Colonic mucosa (tissue), 4 donors: Measurements from ENCODE around the gene FGF23. TPM values are rescaled to one million over a fixed set of nuclear protein-coding genes. Genes with fewer than 3 reads are reported as not detected.

Experiments used
- DNase-seq: peaks from one replicate; pipeline ENCODE4 v3.0.0-alpha.2; 2020
- H3K27ac ChIP-seq: fragments of 200-600 bp; one replicate; pipeline ENCODE4 v1.8.0; 2021
- H3K27me3 ChIP-seq: fragments of 200-600 bp; one replicate; pipeline ENCODE4 v1.8.0; 2021
- H3K36me3 ChIP-seq: fragments of 200-600 bp; one replicate; pipeline ENCODE4 v1.8.0; 2021
- H3K4me1 ChIP-seq: fragments of 200-600 bp; one replicate; pipeline ENCODE4 v1.8.0; 2021; ENCODE audit warnings: mild to moderate bottlenecking
- H3K4me3 ChIP-seq: fragments of 200-600 bp; one replicate; pipeline ENCODE4 v1.8.0; 2021
- H3K9ac ChIP-seq, 2 donors: one replicate each; pipeline ENCODE4 v1.7.0; 2013; ENCODE audit warnings: control low read depth in 2 of 2, low read depth in 2 of 2, low read length in 2 of 2
- H3K9me3 ChIP-seq: fragments of 200-600 bp; one replicate; pipeline ENCODE4 v1.8.0; 2021
- intact Hi-C: fragments of 100-400 bp; cut with DNase I; formaldehyde crosslinking; loops from one replicate; pipeline ENCODE4 v1.14.1; 2022
- total RNA-seq, 2 donors: library from RNA; stranded (reverse); fragmentation: NEBNext Ultra II Directional in 1 of 2; extraction: Animal tissue kit (Norgen Biotek cat#: 25700) in 1 of 2; gene quantifications; one replicate each; pipeline ENCODE4 v1.2.1, GENCODE V29; 2021
- TF ChIP-seq, protein P1 (sequence below): fragments of 200-600 bp; IDR thresholded peaks from one replicate; pipeline ENCODE4 v1.8.0; 2022; ENCODE audit warnings: antibody characterized with exemption, mild to moderate bottlenecking
- donor health status: healthy.
- donor health status: DM: no; HTN: no; CAD: no.
- donor health status: DM: no; HTN: no; CAD: no.

The FGF23 gene
- total RNA-seq, 2 donors from 2014 or later = not detected

DNA sequence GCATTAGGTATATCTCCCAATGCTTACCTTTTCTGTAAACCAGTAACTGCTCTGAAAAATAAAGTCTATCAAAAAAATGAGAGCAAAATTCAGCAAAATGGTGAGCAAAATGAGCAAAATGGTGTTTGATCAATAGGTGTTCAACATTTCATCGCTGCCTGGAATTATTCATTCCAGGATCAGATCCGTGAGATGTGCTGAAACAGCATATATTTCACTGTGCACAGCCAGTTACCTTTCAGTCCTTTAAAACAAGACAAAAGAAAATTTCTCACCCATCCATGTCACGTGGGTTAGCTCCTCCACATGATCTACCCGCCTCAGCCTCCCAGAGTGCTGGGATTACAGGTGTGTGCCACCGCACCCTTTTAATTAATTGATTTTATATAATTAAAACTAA lies 8.1 kb upstream of the FGF23 start:
- no peak overlapping the region for H3K27ac ChIP-seq
- H3K4me1 ChIP-seq = no peaks in the 10 kb centered on the region

DNA sequence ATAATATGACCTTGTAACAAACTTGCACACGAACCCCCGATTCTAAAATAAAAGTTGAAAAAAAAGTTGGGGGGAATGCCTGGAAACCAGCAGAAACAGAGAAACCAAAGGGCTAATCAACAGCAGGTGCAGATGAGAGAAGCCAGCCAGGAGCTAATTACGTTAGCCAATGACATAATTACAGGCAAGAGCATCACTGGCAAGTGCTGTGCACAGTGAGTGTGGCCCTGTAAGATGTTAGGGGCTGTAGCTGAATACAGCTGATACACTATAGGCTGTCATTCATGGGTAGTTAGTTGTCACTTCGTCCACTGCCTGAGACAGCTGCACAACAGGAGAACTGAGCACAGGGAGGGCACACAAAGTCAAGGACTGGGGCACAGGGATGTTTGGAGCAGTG lies 7.3 kb upstream of the FGF23 start:
- DNase-seq = no peak
- Histone ChIP-seq H3K27me3 (no peaks in the 10 kb centered on the region), H3K9me3 (no peaks in the 10 kb centered on the region), H3K9ac (no peak overlapping the region), H3K4me1 (no peaks in the 10 kb centered on the region), H3K36me3 (no peaks in the 10 kb centered on the region), H3K27ac (no peak overlapping the region), H3K4me3 (no peak overlapping the region)
- TF ChIP-seq, protein P1, sequence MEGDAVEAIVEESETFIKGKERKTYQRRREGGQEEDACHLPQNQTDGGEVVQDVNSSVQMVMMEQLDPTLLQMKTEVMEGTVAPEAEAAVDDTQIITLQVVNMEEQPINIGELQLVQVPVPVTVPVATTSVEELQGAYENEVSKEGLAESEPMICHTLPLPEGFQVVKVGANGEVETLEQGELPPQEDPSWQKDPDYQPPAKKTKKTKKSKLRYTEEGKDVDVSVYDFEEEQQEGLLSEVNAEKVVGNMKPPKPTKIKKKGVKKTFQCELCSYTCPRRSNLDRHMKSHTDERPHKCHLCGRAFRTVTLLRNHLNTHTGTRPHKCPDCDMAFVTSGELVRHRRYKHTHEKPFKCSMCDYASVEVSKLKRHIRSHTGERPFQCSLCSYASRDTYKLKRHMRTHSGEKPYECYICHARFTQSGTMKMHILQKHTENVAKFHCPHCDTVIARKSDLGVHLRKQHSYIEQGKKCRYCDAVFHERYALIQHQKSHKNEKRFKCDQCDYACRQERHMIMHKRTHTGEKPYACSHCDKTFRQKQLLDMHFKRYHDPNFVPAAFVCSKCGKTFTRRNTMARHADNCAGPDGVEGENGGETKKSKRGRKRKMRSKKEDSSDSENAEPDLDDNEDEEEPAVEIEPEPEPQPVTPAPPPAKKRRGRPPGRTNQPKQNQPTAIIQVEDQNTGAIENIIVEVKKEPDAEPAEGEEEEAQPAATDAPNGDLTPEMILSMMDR = no peak
- intact Hi-C loops = no loop called here

More for the DNA sequence above, 8.1 kb upstream of the FGF23 start:
- no peak for DNase-seq
- no peaks in the 10 kb centered on the region for H3K27me3 ChIP-seq
- H3K36me3 ChIP-seq = no peaks in the 10 kb centered on the region
- TF ChIP-seq, protein P1 = no peak
- intact Hi-C loops = no loop called here
- no peak overlapping the region for H3K4me3 ChIP-seq
- H3K9ac ChIP-seq = no peak overlapping the region
- no peaks in the 10 kb centered on the region for H3K9me3 ChIP-seq

DNA sequence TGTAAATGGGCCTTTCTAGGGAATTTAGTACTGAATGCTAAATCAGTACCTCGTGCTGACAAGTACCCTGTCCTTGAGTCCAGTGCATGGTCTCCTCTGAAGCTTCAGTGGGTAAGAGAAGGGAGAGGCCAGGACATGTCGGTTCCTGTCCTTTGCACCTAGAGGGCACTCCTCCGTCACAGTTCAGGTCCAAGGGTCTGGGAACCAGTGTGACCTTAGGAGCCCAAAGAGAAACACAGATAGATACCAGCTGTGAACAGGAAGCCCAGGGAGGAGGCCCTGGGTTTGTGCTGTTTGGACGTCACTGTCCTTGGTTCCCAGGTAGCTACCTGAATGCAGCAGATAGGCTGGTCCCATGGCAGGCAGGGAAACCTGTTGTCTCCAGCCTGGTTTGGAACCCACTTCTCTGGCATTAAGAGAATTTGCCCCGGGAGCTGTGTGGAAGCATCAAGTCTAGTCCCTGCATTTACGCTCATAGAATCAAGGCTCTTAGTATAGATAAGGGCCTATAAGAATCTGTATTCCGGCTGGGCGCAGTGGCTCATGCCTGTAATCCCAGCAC lies 3.9 kb upstream of the FGF23 start:
- H3K4me3 ChIP-seq = no peak overlapping the region
- TF ChIP-seq, protein P1 = no peak
- H3K27me3 ChIP-seq = no peaks in the 10 kb centered on the region
- H3K9ac ChIP-seq = no peak overlapping the region
- DNase-seq = no peak
- H3K36me3 ChIP-seq = no peaks in the 10 kb centered on the region
- H3K27ac ChIP-seq = no peak overlapping the region
- no peaks in the 10 kb centered on the region for H3K4me1 ChIP-seq
- intact Hi-C loops = no loop called here
- no peaks in the 10 kb centered on the region for H3K9me3 ChIP-seq

DNA sequence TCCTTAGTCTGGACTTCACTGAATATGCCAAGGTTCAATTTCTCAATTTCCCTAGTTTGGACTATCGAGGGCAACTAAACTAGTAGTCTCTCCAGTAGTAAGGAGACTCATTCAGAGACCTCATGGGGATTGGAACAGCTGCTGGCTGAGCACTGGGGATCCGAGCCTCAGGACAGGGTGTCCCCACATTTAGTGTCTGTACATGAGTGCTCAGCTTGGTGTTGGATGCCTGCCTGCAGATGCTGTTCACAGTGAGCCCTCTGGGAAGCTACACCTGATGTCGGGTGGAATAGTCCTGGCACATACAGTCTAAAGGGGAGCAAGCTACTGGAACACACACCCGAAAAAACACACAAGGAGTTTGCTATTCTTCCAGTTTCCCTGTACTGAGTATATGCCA lies 820 bp upstream of the FGF23 start:
- no peak overlapping the region for H3K9ac ChIP-seq
- H3K36me3 ChIP-seq = no peaks in the 10 kb centered on the region
- intact Hi-C loops = no loop called here
- no peak overlapping the region for H3K27ac ChIP-seq
- H3K27me3 ChIP-seq = no peaks in the 10 kb centered on the region
- H3K4me1 ChIP-seq = no peaks in the 10 kb centered on the region
- no peak overlapping the region for H3K4me3 ChIP-seq
- no peaks in the 10 kb centered on the region for H3K9me3 ChIP-seq
- TF ChIP-seq, protein P1 = no peak
- DNase-seq = no peak

DNA sequence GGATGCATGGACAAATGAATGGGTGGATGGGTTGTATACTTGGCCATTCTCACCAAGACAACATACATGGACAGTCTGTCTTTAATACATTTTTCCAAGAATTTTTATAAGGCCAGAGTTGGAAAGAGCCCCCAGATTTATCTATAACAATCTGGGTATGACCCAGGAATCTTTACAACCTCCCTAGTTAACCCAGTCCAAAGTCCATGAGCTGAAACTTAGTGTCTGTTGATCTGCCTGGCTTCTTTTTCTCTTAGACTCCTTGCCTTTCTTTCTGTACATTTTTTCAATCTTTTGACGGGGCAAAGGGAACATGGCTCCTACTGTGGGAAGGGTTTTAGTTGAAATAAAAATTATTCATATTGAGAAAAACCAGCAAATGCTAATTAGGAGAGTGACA lies 740 bp downstream of the FGF23 start:
- Histone ChIP-seq H3K4me1 (no peaks in the 10 kb centered on the region), H3K36me3 (no peaks in the 10 kb centered on the region), H3K27me3 (no peaks in the 10 kb centered on the region), H3K4me3 (no peak overlapping the region), H3K27ac (no peak overlapping the region), H3K9me3 (no peaks in the 10 kb centered on the region), H3K9ac (no peak overlapping the region)
- TF ChIP-seq, protein P1 = no peak
- intact Hi-C loops = no loop called here
- DNase-seq = no peak
